Glomerular visceral epithelial cell (primary cell): ENCODE results near the gene PUSL1.

Experiments used
- DNase-seq: peaks from one replicate; pipeline ENCODE4 v3.0.0-alpha.2; 2016; ENCODE audit errors: extremely low spot score

The PUSL1 gene

DNA sequence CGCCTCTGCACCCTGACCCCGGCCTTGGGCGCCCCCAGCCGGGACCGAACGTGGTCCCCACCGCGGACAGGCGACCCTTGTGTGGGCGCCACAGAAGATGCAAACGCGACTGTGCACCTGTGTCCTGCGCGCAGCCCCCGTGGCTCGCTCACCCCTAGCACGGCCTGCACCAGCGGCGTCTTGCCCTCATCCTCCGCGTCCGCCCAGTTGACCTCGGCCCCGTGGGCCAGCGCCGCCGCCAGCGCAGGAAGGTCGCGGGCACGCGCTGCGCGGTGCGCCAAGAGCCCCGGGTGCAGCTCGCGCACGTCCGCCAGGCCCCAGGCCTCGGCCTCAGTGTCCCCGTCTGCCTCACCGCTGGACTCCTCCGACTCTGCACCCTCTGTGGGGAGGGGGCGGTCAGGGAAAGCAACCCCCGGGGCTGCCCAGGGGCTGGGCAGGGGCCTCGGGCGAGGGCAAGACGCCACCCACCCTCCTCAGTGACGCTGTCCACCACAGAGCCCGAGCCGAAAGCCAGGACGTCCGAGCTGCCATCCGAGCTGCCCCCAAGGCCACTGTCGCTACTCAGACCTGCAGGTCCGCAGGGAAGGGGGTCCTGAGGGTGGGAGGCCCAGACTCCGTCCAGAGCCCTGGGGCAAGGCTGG, 14.0 kb upstream of the PUSL1 start:
- DNase-seq: no peak

DNA sequence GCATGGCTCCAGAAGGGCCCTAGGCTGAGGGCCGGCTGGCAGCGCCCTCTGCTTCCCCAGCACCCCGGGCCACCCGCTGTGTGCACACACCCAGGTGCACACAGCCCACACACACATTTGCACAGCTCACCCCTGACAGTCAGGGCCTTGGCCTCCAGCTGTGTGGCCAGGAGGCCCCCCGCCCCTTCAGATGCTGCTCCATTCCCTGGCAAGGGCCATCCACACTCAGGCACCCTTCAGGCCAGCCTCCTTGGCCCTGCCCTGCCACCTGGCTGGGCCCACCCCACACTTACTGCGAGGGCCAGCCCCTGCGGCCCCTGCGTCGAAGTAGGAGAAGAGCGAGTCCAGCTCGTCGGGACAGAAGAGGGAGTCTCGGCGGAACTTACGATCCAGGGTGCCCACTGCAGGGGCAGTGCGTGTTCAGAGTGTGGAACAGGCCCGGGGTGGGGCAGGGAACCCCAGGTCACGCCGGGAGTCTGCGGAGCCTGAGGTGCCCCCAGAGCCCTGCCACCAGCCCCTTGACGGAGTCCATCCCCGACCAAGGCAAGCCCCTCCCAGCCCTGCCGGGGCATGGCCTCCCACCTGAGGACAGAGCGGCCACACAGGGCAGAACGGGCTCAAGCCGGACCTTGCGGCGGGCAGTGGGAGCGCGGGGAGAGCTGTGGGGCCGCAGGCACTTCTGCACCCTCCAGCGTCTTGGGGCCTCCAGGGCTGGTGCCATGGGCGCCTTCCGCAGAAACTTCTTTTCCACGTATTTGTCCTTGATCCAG, 13.1 kb upstream of the PUSL1 start:
- no peak for DNase-seq

DNA sequence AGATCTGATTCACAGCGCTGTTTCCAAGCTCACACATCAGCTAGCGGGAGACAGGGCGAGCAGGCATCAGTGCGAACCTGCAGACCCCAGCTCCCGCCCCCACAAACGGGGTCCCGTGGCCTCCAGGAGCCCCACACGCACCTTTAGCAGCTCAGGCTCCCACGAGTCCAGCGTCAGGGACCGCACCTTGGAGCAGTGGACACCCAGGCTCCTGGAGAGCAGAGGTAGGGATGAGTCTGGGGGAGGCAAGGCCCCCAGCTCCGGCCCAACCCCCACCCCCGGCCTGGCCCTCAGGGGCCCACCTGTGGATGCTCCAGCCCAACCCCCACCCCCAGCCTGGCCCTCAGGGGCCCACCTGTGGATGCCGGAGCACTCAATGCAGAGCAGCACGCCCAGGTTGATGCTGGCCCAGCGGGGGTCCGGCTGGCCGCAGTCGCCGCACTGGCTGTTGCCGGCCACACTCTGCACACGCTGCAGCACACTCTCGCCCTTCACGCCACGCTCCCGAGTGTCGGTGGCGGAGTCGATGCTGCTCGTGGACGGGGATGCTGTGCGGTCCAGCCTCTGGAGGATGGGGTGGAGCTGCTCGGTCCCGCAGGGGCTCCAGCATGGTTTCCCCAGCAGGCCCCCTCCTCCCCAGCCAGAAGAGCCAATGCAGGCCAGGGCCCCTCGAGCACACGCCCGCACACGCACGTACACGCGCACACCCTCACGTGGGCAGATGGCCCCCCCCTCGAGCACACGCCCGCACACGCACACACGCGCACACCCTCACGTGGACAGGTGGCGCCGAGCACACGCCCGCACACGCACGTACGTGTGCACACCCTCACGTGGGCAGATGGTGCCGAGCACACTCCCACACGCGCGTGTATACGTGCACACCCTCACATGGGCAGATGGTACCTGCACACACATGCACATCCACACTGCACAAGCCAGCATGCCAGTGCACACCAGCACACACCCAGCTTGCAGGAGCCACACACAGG, 12.0 kb upstream of the PUSL1 start:
- no peak for DNase-seq

DNA sequence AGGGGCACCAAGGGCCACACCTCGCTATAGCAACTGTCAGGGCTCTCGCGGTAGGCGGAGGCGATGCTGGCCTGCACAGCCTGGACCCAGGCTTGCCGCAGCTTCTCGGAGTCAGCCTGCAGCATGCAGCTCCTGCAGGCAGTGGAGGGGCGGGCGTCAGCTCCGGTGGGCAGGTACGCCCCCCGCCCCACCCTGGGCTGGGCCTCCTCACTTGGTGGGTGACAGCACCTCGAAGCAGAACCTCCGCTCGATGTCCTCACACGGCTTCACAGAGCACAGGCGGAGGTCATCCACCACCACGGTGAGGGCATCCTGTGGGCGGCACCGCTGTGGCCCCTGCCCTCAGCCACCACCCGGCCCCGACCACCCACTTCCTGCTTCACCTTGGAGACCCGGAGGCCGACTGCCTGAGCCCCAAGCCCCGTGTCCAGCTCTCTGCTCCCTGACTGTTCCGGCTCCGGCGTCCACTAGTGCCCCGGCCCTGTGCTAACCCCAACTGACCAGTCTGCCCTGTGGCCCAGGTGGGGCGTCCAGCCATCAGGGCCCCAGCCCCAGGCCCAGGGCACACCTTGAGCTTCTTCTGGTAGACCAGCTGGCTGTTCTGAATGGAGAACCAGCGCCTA, 10.5 kb upstream of the PUSL1 start:
- no peak for DNase-seq

DNA sequence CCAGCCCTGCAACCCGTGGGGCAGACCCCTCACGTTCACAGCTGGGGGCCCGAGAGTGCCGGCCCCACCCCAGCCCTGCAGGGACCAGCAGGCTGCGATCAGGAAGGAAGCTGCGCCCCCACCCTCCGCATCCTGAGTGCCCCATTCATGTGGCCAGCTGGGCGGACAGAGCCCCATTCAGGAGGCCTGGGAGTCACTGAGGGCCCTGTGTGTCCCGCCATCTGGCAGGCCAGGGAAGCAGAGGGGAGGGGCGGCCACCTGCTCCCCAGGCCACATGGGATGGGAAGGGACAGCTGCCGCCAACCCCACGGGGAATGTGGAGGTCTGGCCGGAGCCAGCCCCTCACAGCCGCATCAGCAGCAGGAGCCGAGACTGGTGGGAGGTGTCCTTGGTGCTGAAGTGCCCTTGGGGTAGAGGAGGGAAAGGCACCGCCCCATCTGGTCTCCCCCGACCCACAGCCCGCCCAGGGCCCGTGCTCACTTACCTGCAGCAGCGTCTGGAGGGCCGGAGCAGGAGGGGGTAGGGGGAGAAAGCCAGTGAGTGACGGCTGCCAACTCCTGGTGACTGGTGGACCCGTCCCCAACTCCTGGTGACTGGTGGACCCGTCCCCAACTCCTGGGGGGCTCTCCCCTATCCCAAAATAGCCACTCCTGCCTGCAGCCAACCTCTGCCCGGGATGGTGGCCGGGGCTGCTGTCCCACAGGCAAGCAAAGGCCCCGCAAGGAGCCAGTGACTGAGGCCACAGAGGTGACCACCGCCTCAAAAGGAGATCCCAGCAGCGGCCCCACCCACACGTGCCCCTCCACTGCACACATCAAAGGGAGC, 9.3 kb upstream of the PUSL1 start:
- DNase-seq: no peak

DNA sequence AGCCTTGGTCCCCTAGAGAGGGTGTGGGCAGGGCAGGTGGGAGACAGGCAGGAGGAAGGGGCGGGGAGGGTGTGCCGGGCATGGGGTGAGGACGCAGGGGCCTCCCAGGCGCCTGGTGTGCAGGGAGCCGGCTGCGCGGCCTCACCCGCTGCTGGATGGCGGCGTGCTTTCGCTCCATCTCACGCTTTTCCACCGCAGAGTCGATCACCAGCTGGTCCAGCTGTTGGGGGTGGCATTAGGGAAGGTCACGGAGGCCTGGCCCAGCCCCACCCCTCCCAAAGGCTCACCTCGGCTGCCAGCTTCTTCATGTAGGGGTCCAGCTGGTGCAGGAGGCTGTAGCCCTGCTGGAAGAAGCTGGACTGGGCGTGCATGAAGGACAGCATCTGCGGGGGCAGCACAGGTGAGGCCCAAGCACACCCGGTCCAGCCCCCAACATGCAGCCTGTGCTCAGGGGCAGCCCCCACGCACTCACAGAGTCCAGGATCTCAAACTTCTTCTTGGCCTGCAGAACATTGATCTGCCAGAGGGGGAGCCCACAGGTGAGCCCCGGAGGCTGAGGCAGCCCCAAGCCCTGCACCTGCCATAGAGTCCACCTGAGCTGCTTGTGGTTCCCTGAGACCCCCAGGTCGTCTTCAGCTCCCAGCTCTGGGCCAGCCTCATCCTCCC, 8.6 kb upstream of the PUSL1 start:
- DNase-seq: no peak

DNA sequence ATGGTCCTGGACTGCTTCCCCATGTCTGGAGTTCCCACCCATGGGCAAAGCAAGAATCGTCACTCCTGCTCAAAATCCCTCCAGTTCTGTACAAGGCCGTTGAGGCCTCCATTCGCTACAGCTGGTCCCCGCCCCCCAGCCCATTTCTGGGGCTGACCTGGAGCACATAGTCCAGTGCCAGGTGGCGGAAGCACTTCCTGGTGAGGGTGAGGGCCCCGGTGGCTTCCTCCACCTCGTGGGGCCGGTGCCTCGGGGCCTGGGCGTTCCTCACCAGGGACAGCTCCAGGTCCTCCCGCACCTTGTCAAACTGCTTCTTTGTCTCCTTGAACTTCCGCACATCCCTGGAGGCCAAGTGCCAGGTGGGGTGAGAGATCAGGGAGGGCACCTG, 8.1 kb upstream of the PUSL1 start:
- DNase-seq: no peak

DNA sequence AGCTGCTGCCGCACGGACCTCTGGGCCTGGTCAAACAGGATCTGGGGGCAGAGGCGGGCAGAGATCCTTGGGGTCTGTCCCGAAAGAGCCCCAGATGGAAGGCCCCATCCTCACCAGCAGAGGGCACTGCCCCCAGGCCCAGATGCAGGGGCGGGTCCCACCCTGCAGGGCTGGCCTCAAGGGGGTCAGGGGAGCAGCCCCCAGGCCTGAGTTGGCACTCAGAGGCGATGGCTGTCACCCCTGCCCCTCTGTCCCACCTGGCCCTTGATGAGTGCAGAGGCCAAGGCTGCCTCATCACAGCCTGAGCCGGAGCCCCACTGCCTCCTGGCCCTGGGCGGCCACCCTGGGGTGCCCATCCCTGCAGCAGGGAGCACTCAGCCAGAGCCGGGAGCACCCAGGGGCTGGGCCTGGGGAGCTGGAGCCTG, 6.4 kb upstream of the PUSL1 start:
- no peak for DNase-seq

DNA sequence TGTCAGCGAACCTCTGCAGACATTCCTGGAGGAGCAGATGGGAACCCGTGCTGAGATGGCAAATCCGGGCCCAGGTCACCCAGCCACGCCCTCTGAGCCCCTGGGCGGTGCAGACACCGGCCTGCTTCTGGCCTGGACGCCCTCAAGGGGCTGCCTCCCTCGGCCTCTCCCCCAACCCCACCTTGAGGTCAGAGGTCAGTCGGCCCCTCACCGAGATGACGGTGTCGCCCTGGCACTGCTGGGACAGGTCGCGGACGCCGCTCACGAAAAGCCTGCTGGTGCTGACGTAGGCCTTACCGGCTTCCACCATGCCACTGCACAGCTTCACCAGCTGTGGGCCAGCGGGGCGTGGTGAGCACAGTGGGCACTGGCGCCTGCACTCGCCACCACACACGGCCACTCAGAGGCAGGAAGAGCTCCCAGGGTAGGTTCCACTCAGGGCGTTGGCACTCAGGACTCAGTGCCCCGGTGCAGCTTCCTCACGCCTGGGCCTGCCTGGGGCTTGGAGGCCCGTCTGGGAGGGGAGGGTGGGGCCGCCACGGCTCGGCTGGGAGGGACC, 5.4 kb upstream of the PUSL1 start:
- no peak for DNase-seq

DNA sequence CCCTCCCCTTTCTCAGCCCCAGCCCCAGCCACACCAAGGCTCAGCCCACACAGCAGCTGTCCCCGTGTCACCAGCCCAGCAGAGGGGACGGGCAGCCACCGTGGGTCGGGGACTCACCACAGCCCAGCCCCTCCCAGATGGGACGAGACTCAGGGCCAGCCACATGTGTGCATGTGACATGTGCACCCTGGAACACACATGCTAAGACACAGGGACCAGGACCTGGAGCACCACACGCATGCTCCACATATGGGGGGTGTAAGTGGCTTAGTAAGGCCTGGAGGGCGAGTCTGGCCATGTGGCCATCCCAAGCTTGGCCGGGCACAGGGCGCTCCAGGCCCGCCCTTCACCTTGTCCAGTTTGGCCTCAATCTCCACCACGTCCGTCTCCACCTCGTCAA, 4.7 kb upstream of the PUSL1 start:
- no peak for DNase-seq

DNA sequence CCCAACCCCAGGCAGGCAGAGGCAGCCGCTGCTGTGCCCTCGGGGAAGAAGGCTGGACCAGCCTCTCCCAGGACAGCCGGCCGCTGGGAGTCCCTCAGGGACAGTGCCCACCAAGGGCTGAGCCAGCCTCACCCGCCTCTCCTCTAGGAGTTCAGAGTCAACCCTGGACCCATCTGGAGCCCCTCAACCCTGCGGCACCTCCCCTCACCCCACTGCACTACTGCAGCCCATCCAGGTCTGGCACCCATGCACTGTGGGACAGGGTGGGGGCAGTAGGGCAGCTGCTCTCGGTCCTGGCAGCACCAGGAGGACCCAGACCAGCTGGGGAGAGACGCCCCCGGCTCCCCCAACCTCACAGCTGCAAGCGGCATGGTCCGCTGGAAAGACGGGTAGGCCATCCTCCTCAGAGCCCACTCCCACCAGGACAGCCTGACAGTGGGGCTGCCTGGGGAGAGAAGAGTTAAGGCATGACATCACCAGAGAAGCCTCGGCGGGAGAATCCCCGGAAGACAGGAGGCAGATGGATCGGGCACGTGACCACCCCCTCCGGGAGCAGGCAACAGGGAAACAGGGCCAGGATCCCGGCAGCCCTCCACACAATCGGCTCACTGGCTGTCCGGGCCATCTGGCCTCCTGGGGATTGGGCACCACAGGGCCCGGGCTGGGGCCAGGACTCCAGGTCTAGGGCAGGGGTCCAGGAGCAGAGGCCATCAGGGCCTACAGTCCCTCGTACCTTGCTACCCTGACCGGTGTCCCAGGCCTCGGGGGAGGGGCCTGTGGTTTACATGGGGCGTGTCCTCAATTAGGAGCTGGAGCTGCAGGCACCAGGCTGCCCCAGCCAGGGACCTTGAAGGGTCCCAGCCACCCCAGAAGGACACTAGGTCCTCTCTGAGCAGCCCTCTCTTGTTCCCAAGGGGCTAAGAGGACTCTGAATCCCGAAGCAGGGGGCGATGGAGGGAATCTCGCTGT, 3.8 kb upstream of the PUSL1 start:
- DNase-seq: peak; percentile 83

DNA sequence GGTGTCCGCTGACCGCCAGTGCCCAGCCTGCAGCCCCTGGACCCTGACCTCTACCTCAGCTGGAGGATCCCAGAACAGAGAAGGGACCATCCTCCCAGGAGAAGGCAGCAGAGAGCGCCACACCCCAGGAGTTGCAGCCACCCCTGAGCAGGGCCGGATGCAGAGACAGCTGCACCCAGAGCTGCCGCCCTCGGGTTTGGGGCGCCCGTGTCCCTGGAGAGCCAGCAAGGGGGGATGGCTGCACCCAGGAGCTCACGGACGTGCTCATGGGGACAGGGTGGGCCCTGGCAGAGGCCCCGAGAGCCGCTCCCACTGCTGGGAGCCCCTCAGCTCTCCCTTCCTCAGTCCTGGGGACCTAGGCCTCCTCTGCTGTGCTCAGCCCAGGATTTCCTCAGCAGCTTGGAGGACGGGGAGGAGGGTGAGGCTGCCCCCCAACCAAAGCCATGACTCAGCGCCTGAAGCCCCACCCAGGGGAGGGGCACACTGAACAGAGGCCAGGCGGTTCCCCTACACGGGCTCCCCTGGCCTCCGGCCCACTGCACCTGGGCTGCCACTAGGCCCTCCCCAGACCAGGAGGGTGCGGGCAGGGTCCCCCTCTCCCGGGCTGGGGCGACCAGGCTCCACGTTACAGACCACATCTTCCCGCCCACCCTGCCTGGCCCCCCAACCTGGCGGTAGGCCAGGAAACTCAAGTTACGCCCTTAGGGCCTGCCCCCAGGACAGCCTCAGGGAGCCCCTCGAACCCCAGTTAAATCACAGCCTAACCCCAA, 2.9 kb upstream of the PUSL1 start:
- DNase-seq: peak; percentile 88

DNA sequence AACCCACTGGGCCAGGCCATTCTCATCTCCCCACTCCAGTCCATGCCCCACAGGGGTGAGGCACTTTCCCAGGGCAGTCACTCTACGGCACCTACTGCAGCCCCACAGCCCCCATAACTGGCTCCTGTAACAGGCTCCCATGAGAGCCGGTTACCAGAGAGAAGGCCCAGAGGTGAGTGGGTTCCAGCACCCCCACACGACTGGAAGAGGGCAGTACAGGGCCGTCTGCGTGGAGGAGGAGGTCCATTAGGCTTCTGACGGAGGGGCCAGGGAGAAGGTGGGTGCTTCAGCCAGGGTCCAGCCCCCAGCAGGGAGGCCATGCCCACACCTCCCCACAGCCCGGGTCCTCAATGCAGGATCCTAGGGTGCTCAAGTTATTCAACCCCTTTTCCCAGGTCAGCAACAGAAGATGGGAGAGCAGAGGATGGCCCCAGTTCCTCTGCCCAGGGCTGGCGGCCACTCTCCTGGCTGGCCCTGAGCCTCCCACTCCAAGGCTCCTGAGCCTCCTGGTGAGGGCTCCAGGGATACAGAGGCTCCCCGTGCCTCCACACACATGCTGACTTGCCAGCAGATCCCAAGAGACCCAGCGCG, 2.2 kb upstream of the PUSL1 start:
- peak; percentile 44 for DNase-seq

DNA sequence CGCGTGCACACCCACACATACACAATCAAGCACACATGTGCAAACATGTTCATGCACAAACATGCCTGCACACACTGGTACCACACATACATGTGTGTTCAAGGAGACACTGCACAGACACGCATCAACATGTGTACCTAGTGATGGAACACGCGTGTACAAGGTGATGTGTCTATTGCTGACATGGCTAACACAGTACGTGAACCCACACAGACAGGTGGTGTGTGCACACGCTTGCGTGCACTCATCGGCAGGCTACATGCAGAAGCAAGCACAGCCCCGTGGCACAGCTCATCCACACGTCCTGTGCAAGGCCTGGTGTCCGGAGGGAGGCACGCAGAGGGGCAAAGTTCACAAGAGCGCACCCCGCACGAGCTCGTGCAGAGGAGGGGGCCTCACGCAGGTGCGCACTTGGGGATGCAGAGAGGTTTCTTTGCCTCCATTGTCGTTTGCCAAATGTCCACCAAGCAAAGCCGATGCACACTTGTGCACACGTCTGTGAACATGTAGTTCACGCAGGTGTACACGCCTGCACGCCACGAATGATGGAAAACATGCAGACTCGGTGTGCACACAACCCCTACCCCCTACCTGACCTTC, 1.6 kb upstream of the PUSL1 start:
- no peak for DNase-seq

DNA sequence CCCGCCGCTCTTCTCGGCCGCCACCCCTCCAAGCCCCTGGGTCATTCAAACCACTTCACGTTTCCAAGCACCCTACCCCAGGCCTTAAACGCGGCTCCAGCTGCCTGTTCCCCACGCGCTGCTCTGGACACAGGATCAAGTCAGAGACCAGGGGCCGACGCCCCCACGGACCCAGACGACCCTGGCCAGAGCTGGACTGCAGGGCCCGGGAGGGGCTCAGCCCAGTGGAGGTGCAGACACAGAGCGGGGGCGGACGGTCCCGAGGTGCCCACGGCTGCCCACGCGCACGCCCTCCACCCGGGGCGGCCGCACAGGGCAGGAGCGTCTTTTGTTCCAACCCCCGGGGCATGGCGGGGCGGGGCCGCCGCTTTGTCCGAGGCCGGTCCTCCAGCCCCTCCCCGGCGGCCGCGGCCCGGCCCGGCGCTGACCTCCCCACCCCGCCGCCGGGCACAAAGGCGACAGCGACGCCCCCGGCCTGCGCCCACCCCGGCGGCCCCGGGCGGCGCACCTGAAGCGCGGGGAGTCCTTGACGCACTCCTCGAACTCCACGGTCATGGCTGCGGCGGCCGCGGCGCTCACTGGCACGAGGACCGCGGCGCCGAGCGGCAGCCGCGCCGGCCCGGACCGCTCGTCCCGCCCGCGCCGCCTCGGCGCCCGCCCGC, 1.0 kb upstream of the PUSL1 start:
- peak; percentile 60 for DNase-seq

DNA sequence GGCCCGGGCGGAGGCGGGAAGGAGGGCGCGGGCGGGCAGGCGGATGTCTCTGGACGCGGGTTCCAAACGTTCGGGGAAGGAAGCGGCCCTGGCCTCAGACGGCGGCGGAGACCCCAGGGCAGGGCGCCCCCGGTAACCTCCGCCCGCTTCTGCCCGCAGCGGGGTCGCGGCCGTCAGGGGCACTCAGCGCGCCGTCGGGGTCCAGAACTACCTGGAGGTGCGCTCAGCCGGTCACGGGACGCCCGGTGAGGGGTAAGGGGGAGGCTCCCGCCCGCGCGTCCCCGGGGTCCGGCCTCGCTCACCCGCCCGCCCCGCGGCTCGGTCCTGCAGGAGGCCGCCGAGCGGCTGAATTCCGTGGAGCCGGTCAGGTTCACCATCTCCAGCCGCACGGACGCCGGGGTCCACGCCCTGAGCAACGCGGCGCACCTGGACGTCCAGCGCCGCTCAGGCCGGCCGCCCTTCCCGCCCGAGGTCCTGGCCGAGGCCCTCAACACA, 406 bp downstream of the PUSL1 start:
- DNase-seq: no peak
